ENCODE measurements around the gene JAG2. TPM values are rescaled to one million over a fixed set of nuclear protein-coding genes. Genes with fewer than 3 reads are reported as not detected.

Gene JAG2
- total RNA-seq, 6 experiments from 2014 or later, result 0.23 to 0.76 (median 0.42) TPM

GRCh38 chr14:105185973-105186372 lies 17.4 kb upstream of the JAG2 start:
- Mint-ChIP-seq H3K9me3 (peaks cover 16% of the 10 kb centered on the region), H3K27me3 (ENCODE audit: insufficient read depth) (peaks cover 7% of the 10 kb centered on the region), H3K36me3 (ENCODE audit: low read depth) (peaks cover 6% of the 10 kb centered on the region; the same call in 1 of the 2 replicates), H3K4me3 (no peak overlapping the region), H3K27ac (no peak overlapping the region), H3K4me1 (ENCODE audit: low read depth) (no peaks in the 10 kb centered on the region)
- no peak for TF ChIP-seq CTCF (IDR thresholded peaks at IDR 0.05)
- DNase-seq, result no peak

GRCh38 chr14:105185001-105185400 lies 16.4 kb upstream of the JAG2 start:
- Mint-ChIP-seq H3K27me3 (ENCODE audit: insufficient read depth) (peaks cover 7% of the 10 kb centered on the region), H3K27ac (no peak overlapping the region), H3K4me1 (ENCODE audit: low read depth) (no peaks in the 10 kb centered on the region), H3K4me3 (no peak overlapping the region), H3K9me3 (peaks cover 16% of the 10 kb centered on the region), H3K36me3 (ENCODE audit: low read depth) (peaks cover 6% of the 10 kb centered on the region; the same call in 1 of the 2 replicates)
- DNase-seq, result no peak
- TF ChIP-seq CTCF (IDR thresholded peaks at IDR 0.05), result no peak

GRCh38 chr14:105184461-105184860 lies 15.9 kb upstream of the JAG2 start:
- Mint-ChIP-seq H3K27me3 (ENCODE audit: insufficient read depth) (peaks cover 9% of the 10 kb centered on the region), H3K4me1 (ENCODE audit: low read depth) (no peaks in the 10 kb centered on the region), H3K4me3 (no peak overlapping the region), H3K36me3 (ENCODE audit: low read depth) (peaks cover 6% of the 10 kb centered on the region; the same call in 1 of the 2 replicates), H3K27ac (no peak overlapping the region), H3K9me3 (peaks cover 16% of the 10 kb centered on the region)
- DNase-seq, result no peak
- no peak for TF ChIP-seq CTCF (IDR thresholded peaks at IDR 0.05)

- Mint-ChIP-seq H3K36me3 (ENCODE audit: low read depth) (no peaks in the 10 kb centered on the region), H3K4me3 (peak overlapping the region; percentile 32), H3K27ac (no peak overlapping the region), H3K27me3 (ENCODE audit: insufficient read depth) (peaks cover 9% of the 10 kb centered on the region), H3K9me3 (peaks cover under 1% of the 10 kb centered on the region; the same call in 1 of the 2 replicates), H3K4me1 (ENCODE audit: low read depth) (no peaks in the 10 kb centered on the region)
- no peak for DNase-seq
- TF ChIP-seq CTCF (IDR thresholded peaks at IDR 0.05), result no peak
These were observed 13.9 kb upstream of the JAG2 start for GRCh38 chr14:105182296-105183020.

- Mint-ChIP-seq H3K27ac (no peak overlapping the region), H3K27me3 (ENCODE audit: insufficient read depth) (peaks cover 9% of the 10 kb centered on the region), H3K4me1 (ENCODE audit: low read depth) (no peaks in the 10 kb centered on the region), H3K4me3 (peak overlapping the region; percentile 32), H3K9me3 (no peaks in the 10 kb centered on the region), H3K36me3 (ENCODE audit: low read depth) (no peaks in the 10 kb centered on the region)
- no peak for DNase-seq
- TF ChIP-seq CTCF (IDR thresholded peaks at IDR 0.05), result no peak
These were observed 13.1 kb upstream of the JAG2 start for GRCh38 chr14:105181549-105182295.
